ENCODE data around the gene SLC39A7. TPM values are rescaled to one million over a fixed set of nuclear protein-coding genes. Genes with fewer than 3 reads are reported as not detected.

The SLC39A7 gene
- total RNA-seq, 4 donors from 2014 or later, result 21.9 to 45.4 (median 26.2) TPM

GRCh38 chr6:33172688-33173534 is 27.8 kb upstream of the SLC39A7 start:
- TF ChIP-seq CTCF (IDR thresholded peaks at IDR 0.05 in 4 of 5, conservative IDR thresholded peaks at IDR 0.05 in 1 of 5) (peak in 2 of 5 experiments; percentile 31 to 44), POLR2A (IDR thresholded peaks at IDR 0.05) (no peak)
- no peaks in the 10 kb centered on the region for H3K36me3 ChIP-seq
- DNase-seq (no peak), ATAC-seq (no peak)
- no peak overlapping the region for H3K27ac ChIP-seq
- no peaks in the 10 kb centered on the region for H3K9me3 ChIP-seq
- H3K4me1 ChIP-seq, result no peaks in the 10 kb centered on the region
- intact Hi-C loops (cut with DNase I; ENCODE audit: low total_unique reads) (no loop called here), in situ Hi-C loops (cut with MboI; ENCODE audit: low sequenced_read_pairs in 4 of 4) (no loop called here)
- no peaks in the 10 kb centered on the region for H3K27me3 ChIP-seq
- H3K4me3 ChIP-seq, result no peak overlapping the region

GRCh38 chr6:33173535-33174180 is 27.0 kb upstream of the SLC39A7 start:
- no peak for TF ChIP-seq POLR2A (IDR thresholded peaks at IDR 0.05)
- no peak for TF ChIP-seq CTCF (IDR thresholded peaks at IDR 0.05 in 4 of 5, conservative IDR thresholded peaks at IDR 0.05 in 1 of 5)
- intact Hi-C loops (cut with DNase I; ENCODE audit: low total_unique reads) (no loop called here), in situ Hi-C loops (cut with MboI; ENCODE audit: low sequenced_read_pairs in 4 of 4) (no loop called here)
- no peak overlapping the region for H3K27ac ChIP-seq
- H3K4me3 ChIP-seq, result no peak overlapping the region
- DNase-seq (no peak), ATAC-seq (no peak)
- H3K4me1 ChIP-seq, result no peaks in the 10 kb centered on the region
- no peaks in the 10 kb centered on the region for H3K9me3 ChIP-seq
- H3K27me3 ChIP-seq, result no peaks in the 10 kb centered on the region
- no peaks in the 10 kb centered on the region for H3K36me3 ChIP-seq

GRCh38 chr6:33174784-33175183 is 25.9 kb upstream of the SLC39A7 start:
- no peak for ATAC-seq
- no peaks in the 10 kb centered on the region for H3K27me3 ChIP-seq
- DNase-seq, result no peak
- intact Hi-C loops (cut with DNase I; ENCODE audit: low total_unique reads) (no loop called here), in situ Hi-C loops (cut with MboI; ENCODE audit: low sequenced_read_pairs in 4 of 4) (no loop called here)
- H3K36me3 ChIP-seq, result no peaks in the 10 kb centered on the region
- H3K27ac ChIP-seq, result no peak overlapping the region
- no peak overlapping the region for H3K4me3 ChIP-seq
- no peak for TF ChIP-seq POLR2A (IDR thresholded peaks at IDR 0.05)
- no peak for TF ChIP-seq CTCF (IDR thresholded peaks at IDR 0.05 in 4 of 5, conservative IDR thresholded peaks at IDR 0.05 in 1 of 5)
- H3K4me1 ChIP-seq, result no peaks in the 10 kb centered on the region
- no peaks in the 10 kb centered on the region for H3K9me3 ChIP-seq

GRCh38 chr6:33175436-33176069 is 25.1 kb upstream of the SLC39A7 start:
- Histone ChIP-seq H3K27ac (no peak overlapping the region), H3K9me3 (no peaks in the 10 kb centered on the region), H3K36me3 (no peaks in the 10 kb centered on the region), H3K4me3 (no peak overlapping the region), H3K27me3 (no peaks in the 10 kb centered on the region), H3K4me1 (no peaks in the 10 kb centered on the region)
- no peak for TF ChIP-seq POLR2A (IDR thresholded peaks at IDR 0.05)
- no peak for TF ChIP-seq CTCF (IDR thresholded peaks at IDR 0.05 in 4 of 5, conservative IDR thresholded peaks at IDR 0.05 in 1 of 5)
- DNase-seq, result no peak
- no peak for ATAC-seq
- in situ Hi-C loops (cut with MboI; ENCODE audit: low sequenced_read_pairs in 4 of 4) (no loop called here), intact Hi-C loops (cut with DNase I; ENCODE audit: low total_unique reads) (no loop called here)

All from gastrocnemius medialis (tissue), 4 donors.